Upper lobe of right lung (tissue), 1 donor: ENCODE results near the gene RUNX2. TPM values are rescaled to one million over a fixed set of nuclear protein-coding genes. Genes with fewer than 3 reads are reported as not detected.

Experiments used
- ATAC-seq: fragments of 200-7000 bp; cut with Tn5 transposase; one replicate; pipeline ENCODE4 v1.9.1; 2020; ENCODE audit warnings: mild to moderate bottlenecking, moderate library complexity
- DNase-seq: peaks from one replicate; pipeline ENCODE4 v3.0.0-alpha.2; 2020
- H3K27ac ChIP-seq: fragments of 200-600 bp; one replicate; pipeline ENCODE4 v1.8.0; 2022
- H3K27me3 ChIP-seq: fragments of 200-600 bp; one replicate; pipeline ENCODE4 v1.8.0; 2022; ENCODE audit warnings: mild to moderate bottlenecking
- H3K36me3 ChIP-seq: fragments of 200-600 bp; one replicate; pipeline ENCODE4 v1.8.0; 2022
- H3K4me1 ChIP-seq: fragments of 200-600 bp; one replicate; pipeline ENCODE4 v1.8.0; 2022
- H3K4me3 ChIP-seq: fragments of 200-600 bp; one replicate; pipeline ENCODE4 v1.8.0; 2022; ENCODE audit warnings: mild to moderate bottlenecking
- H3K9me3 ChIP-seq: fragments of 200-600 bp; one replicate; pipeline ENCODE4 v1.8.0; 2022
- intact Hi-C: fragments of 100-400 bp; cut with DNase I; formaldehyde crosslinking; loops from one replicate; pipeline ENCODE4 v1.11.0; 2022
- total RNA-seq: library from RNA; stranded (reverse); fragmentation: NEBNext Ultra II Directional; extraction: Animal tissue kit (Norgen Biotek cat#: 25700); gene quantifications from one replicate; pipeline ENCODE4 v1.2.1, GENCODE V29; 2021
- TF ChIP-seq, protein P1 (sequence below): fragments of 200-600 bp; IDR thresholded peaks from one replicate; pipeline ENCODE4 v1.8.0; 2022; ENCODE audit warnings: antibody characterized with exemption
- donor health status: DM: no; HTN: yes; CAD: no; lungs with severe emphysema.

Gene RUNX2
- total RNA-seq, 1 donor from 2014 or later = 4.6 TPM

DNA sequence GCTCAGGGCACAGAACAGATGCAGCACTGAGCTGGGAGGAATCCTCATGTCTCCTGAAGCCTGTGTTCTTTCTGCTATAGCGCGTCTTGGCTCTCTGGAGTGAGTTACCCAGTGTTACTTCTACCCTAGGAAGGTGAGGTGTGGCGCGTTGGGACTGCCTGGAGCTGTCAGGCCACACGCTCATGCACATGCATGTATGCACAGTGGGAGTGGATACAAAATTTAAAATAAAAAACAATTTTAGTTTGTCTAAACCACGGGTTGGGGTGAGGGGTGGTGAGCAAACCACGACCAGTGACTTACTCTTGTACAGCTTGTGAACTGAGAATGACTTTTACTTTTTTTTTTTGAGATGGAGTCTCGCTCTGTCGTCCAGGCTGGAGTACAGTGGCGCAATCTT lies 348.2 kb downstream of the RUNX2 start:
- TF ChIP-seq, protein P1, sequence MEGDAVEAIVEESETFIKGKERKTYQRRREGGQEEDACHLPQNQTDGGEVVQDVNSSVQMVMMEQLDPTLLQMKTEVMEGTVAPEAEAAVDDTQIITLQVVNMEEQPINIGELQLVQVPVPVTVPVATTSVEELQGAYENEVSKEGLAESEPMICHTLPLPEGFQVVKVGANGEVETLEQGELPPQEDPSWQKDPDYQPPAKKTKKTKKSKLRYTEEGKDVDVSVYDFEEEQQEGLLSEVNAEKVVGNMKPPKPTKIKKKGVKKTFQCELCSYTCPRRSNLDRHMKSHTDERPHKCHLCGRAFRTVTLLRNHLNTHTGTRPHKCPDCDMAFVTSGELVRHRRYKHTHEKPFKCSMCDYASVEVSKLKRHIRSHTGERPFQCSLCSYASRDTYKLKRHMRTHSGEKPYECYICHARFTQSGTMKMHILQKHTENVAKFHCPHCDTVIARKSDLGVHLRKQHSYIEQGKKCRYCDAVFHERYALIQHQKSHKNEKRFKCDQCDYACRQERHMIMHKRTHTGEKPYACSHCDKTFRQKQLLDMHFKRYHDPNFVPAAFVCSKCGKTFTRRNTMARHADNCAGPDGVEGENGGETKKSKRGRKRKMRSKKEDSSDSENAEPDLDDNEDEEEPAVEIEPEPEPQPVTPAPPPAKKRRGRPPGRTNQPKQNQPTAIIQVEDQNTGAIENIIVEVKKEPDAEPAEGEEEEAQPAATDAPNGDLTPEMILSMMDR = no peak
- Histone ChIP-seq H3K4me1 (peaks cover 11% of the 10 kb centered on the region), H3K27me3 (no peaks in the 10 kb centered on the region), H3K27ac (no peak overlapping the region), H3K4me3 (no peak overlapping the region), H3K9me3 (no peaks in the 10 kb centered on the region), H3K36me3 (no peaks in the 10 kb centered on the region)
- ATAC-seq (no peak), DNase-seq (no peak)
- intact Hi-C loops = no loop called here

DNA sequence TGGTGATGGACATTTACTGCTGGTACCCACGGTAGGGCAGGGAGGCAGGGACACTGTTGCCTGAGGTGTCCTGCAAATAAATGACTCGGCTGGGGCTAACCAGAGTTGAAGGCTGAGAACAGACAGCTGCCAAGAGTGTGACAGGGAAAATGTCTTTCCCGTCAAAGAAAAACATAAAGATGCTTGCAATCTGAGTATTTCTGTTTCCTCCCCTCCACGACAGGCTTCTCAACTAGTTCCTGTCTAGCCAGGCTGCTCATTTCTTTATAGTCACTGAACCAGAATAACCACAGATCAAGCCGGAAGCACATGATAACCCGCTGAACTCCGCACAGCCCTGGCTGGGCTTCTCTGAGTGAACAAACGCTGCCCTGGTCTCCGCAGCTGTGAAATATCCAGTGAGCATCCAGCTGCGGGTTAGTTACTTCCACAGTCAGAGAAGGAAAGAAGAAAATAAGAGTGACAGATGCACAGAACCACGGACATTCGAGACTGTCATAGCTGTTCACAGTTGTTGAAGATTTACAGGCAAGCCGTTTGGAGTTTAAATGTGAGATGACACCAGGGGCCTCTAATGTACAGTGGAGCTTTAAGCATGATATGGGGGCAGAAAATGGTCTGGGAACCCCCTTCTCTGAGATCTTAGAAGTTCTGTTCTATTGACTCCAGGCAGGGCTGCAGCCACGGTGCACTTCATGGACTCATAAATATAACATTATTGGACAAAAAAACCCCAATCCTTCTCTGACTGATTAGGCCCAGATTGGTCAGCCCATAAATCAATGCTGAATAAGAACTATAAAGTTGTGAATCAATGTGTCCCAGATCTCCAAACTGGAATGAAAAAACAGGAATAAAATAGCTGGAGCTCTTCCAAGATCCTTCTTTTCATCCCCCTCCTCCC lies 349.5 kb downstream of the RUNX2 start:
- Histone ChIP-seq H3K36me3 (no peaks in the 10 kb centered on the region), H3K4me1 (peaks cover 11% of the 10 kb centered on the region), H3K27me3 (no peaks in the 10 kb centered on the region), H3K27ac (no peak overlapping the region), H3K4me3 (no peak overlapping the region), H3K9me3 (no peaks in the 10 kb centered on the region)
- no peak for DNase-seq
- ATAC-seq = peak; percentile 72
- intact Hi-C loops = no loop called here
- TF ChIP-seq, protein P1 = no peak

DNA sequence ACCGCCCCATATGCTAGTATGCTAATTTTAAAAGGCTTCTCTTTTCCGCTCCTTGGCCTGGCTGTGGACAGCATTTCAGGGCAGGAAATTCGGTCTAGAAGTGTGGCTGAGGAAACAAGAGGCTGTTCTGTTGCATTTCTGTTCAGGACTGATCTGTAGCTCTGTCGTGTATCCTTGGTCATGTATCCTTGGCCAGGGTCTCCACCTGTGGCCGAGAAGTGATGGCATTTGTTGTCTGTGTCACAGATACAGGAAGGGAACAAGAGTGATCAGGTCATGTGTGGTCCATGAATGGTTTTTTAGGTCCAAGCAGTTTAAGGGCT lies 350.1 kb downstream of the RUNX2 start:
- no peaks in the 10 kb centered on the region for H3K36me3 ChIP-seq
- TF ChIP-seq, protein P1 = no peak
- H3K27ac ChIP-seq = no peak overlapping the region
- no peak for DNase-seq
- no peaks in the 10 kb centered on the region for H3K9me3 ChIP-seq
- peaks cover 11% of the 10 kb centered on the region for H3K4me1 ChIP-seq
- no peaks in the 10 kb centered on the region for H3K27me3 ChIP-seq
- no peak overlapping the region for H3K4me3 ChIP-seq
- intact Hi-C loops = no loop called here
- ATAC-seq = no peak

DNA sequence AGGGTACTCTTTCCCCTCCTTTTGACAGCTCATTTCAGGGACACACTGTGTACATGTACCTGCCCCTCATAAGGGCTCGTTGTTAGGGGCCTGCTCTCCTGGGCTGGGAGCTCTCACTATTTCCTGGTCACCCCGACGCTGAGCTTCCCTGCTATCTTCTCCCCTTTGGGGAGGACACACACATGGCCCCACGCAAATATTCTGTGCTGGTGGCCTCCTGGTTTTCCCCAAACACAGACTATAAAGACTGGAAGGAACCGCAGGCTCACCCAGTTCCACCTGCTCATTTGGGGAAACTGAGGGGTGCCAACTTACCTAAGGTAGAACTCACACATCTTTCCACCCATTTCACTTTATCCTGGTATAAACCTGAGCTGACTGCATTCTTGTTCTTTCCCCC lies 351.0 kb downstream of the RUNX2 start:
- H3K27ac ChIP-seq = no peak overlapping the region
- intact Hi-C loops = no loop called here
- ATAC-seq = no peak

DNA sequence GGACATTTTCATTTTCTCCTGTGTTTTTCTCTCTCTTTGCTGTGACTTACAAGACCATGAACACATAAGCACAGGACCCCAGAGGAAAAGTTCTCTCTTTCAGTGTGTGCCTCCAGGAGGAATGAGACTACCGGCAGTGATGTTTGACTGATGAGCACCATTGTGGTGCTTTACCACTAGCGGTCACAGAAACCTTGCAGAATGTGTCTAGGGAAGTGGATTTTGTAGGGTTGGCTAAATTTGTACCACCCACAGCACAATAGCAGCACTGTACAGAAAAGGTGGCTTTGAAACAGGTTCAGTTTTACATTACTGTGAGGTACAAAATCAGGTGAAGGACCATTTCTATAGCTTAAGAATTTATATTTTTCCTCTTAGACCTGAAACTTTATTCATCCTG lies 351.5 kb downstream of the RUNX2 start:
- Histone ChIP-seq H3K4me1 (peaks cover 11% of the 10 kb centered on the region), H3K27ac (no peak overlapping the region), H3K4me3 (no peak overlapping the region), H3K27me3 (no peaks in the 10 kb centered on the region), H3K36me3 (no peaks in the 10 kb centered on the region), H3K9me3 (no peaks in the 10 kb centered on the region)
- DNase-seq = no peak
- intact Hi-C loops = no loop called here
- ATAC-seq = no peak
- TF ChIP-seq, protein P1 = no peak

More for the DNA sequence above, 351.0 kb downstream of the RUNX2 start:
- Histone ChIP-seq H3K27me3 (no peaks in the 10 kb centered on the region), H3K4me1 (peaks cover 11% of the 10 kb centered on the region), H3K9me3 (no peaks in the 10 kb centered on the region), H3K36me3 (no peaks in the 10 kb centered on the region), H3K4me3 (no peak overlapping the region)
- DNase-seq = no peak
- TF ChIP-seq, protein P1 = no peak
